NCI-H187 (cell line): ENCODE results near the gene TPM3.
"Not testable (repeated sequence)": the region's sequence is repeated elsewhere in the genome, so short reads cannot be mapped to it uniquely, and the experiment has no call there.

Experiments
- DNase-seq, 2 experiments: peaks; one replicate each; lab custom pipeline; 2025; lab: John Stamatoyannopoulos, UW

Gene TPM3

DNA sequence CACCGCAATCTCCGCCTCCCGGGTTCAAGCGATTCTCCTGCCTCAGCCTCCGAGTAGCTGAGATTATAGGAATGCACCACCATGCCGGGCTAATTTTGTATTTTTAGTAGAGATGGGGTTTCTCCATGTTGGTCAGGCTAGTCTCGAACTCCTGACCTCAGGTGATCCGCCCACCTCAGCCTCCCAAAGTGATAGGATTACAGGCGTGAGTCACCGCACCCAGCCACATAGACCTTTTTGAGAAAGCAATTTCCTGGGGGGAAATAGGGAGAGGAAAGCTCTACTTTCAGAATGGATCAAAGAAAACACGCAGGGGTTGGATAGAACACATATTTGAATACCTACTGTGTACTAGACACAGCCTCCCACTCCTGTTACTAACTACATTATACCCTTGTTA lies 13.9 kb upstream of the TPM3 start:
- DNase-seq, result not testable (repeated sequence)

DNA sequence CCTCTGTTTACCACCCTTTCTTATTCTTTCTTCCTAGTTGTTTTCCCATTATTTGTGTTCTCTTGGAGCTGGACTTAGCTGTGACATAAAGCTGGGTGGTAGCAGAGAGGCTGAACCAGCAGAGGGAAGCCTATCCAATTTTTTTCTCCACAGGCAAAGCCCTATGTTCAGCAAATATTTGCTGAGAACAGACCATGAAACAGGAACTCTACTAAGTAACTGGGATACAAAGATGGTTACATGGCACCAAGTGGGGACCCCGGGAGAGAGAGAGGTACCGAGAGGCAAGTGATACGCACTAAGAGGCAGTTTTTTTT lies 7.6 kb upstream of the TPM3 start:
- no peak for DNase-seq

DNA sequence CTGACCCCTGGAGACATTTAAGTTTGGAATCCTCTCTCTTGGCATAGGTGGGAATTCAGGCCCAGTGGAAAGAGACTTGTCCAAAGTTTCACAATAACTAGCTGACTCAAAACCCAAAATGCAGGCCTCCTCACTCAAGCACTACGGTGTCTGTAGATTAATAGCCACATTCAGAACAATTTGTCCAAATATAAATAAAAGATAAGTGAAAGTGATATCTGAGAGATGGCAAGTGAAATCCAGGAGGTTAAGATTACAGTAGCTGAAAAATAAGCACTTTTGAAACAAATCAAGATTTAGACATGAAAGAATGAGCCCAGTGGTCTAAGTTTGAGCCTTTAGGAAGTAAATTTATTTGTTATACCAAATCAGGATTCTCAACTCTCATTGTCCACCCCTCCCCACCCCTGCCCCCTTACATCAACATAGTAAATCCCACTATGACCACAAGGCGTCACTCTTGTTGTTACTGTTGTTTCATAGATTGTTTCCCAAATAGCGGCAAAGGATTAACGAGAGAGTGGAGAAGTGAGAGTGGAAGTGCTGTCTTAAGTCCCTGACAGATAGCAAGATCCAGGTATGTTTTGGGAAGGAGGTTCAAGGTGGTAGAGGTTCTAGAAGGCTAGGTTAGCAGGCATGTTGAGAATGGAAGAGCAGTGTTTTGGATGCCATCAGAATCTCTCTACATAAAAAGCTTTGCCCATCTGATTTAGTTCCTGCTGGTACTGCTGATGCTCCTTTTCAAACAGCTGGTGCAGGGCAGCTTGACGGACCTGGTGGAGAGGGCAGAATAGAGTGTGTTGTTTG lies 7.1 kb upstream of the TPM3 start:
- peak in 1 of 2 experiments; percentile 14 for DNase-seq

DNA sequence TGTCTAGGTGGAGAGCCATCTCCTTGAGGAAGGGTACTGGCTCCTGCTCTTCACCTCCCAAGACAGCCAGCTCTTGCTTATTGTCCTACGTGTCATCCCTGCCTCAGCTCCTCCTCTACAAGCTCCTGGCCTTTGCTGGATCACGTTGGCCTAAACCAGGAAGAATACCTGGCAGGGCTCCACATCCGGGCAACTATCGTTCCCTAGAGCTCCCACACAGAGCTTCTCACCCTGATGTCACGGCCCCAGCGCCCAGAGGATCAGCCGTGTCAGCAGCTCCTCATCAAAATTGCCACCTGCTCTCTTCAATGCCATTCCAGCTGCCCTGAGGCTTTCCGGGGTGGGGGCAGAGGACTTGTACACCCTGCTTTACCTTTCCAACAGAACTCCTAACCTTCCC lies 1.9 kb upstream of the TPM3 start:
- no peak for DNase-seq

DNA sequence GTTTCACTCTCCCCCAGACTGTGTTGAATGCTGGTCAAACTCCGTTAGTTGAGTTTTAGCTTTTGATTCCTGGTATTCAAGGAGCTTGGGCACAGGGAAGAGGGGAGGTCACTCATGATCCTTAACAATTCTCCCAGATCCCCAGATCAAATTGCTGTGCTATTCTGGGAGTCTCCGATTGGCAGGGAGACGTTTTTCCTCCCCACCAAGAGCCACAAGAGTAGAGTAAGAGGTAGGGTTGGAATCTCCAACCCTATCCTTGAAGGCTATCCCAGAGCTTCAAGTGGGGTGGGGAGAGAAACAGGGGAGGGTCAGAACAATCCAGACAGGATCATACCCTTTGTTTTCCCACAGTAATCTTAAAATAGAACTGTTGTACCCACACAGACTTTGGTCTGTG lies 576 bp upstream of the TPM3 start:
- DNase-seq, result no peak

DNA sequence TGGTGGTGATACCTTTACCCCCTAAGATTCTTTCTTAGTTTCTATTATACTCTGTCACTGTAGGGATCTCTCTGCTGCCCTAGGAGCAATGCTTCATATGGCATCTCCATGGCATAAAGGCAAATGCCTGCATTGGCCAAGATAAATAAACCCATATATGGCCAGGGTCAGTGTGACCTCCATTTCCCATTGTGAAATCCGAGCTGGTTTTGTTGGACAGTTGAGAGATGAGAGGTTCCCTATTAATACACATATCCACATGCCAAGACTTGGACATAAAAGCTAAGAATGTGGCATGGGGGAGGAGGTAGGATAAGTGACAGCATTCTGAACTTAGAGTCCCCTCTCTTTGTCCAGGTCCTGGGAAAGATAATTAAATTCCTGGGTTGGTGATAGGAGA lies 1.4 kb downstream of the TPM3 start:
- DNase-seq, result no peak

DNA sequence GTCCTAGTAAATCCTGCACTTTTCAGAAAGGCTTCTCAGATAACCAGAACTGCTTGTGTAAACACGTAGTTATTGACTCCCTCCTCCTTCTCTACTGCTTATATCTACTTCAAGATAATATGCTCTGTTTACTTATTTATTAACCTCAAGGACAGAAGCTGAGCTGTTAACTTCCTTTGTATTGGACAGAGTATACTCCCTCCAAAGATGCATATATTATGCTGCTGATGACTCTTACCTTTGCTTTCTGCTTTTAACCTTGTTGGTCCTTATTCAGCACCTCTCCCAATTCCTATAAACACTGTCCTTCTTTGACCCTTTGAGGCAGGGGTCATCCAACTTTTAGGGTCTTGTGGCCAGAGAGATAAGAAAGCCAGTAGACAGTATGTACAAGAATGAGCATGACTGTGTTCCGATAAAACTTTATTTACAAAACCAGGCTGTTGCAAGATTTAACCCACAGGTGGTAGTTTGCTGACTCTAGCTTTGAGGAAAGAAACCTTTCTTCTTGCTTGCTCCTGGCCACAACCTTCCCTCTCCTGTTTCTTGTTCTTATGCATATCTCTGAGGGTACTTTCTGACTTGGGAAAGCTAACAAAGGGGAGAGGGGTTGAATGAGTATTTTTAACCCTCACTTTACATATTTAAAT lies 4.9 kb downstream of the TPM3 start:
- no peak for DNase-seq

DNA sequence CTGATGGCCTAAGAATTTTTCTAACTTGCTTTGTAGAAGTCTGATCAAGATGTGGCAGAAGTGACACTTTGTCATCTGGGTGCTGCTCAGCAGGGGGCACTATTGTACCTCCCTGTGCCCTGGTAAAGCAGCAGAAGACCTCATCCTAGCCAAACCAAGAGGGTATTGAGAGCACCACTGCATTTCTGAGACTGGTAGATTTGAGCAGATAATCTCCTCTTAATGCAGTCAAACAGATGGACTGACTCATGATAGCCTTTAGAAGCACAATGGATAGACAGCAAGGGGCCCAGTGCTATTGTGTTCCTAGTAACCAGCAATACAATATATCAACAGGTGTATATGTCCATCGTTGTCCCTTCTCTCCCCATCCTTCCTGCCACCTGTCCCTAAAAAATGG lies 5.7 kb downstream of the TPM3 start:
- DNase-seq, result peak in 1 of 2 experiments; percentile 47

DNA sequence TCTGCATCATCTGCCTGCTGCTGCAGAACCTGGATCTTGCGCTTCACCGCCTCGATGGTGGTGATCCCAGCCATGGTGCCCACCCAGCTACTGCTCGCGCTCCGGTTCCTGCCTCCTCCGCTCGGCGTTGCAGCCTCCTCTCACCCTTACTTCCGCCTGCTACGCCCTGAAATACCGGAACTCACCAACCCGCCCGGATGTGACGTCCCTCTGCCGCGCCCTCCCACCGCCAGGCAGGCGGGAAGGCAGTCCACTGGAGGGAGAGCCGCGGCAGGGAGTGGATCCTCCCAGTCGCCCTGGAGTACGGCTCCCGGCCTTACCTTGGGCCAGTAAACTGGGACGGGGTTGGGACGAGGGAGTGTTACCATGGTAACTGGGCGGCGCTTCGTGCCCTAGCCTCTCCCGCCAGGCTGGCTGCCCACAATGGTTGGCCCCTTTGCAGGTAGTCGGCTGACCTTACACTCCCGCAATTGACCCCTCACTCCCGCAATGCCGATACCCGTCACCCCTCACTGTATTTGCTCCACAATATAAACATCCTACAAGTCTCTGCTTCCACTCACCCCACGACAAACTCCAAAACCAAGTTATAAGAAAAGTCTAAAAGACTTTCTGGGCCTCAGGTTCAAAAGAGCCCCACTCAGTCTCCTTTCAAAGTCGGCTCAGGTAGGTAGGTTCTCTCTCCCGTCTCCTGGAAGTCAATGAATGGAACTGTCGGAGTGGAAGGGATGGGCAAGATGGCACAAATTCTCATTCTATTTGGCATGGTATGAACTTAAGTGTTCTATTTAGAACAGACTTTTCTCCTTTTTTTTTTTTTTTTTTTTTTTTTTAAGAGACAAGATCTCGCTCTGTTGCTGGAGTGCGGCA lies 8.6 kb downstream of the TPM3 start:
- DNase-seq, result peak; percentile 99

DNA sequence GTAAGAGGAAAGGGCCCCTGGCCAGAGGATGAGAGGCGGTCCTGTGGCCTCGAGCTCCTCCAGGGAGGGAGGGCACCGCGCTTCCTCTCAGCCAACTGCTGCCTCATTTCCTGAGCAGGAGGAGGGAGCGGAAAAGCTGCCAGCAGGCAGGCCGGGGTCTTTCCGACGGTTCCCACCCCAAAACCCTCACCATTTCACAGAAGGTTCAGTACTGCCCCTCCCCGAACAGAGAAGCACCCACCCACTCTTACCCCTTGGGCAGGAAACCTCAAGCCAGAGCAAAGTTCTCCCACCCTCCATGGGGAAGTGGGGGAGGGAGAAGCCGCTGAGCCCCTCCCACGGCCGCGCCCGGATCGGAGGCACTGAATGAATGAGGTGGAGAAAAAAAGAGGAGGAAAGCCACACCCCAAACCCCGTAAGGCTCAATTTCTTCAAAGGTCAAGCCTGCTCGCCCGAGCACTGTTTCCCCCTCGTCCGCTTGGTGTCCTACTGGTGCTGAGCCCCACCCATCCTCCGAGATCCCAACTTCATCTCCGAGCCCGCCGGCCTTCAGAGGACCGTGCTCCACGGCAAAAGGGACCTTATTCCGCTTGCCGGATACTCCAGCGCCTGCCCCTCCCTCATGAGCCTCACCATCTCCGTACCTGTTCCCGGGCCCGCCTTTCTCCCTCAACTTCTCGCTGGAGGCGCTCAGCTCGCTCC lies 9.4 kb downstream of the TPM3 start:
- DNase-seq, result peak in 1 of 2 experiments; percentile 36

DNA sequence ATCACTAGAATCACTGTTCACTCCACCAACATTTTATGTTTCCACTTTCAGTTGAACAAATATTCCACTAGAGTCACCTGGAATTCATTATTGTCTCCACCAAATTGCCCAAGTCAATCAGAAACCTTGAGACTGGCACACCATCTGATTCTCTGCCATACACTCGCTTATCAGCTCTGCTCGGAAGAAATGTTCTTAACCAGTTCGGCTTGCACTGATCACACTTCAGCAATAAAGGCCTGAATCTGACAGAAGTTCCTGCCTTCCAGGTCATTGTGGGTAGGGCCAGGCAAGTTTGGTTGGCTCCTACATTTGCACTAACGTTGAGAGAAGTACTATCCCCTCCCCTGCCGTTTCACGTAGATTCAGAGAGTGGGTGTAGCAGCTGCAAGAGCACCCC lies 10.0 kb downstream of the TPM3 start:
- DNase-seq, result no peak

DNA sequence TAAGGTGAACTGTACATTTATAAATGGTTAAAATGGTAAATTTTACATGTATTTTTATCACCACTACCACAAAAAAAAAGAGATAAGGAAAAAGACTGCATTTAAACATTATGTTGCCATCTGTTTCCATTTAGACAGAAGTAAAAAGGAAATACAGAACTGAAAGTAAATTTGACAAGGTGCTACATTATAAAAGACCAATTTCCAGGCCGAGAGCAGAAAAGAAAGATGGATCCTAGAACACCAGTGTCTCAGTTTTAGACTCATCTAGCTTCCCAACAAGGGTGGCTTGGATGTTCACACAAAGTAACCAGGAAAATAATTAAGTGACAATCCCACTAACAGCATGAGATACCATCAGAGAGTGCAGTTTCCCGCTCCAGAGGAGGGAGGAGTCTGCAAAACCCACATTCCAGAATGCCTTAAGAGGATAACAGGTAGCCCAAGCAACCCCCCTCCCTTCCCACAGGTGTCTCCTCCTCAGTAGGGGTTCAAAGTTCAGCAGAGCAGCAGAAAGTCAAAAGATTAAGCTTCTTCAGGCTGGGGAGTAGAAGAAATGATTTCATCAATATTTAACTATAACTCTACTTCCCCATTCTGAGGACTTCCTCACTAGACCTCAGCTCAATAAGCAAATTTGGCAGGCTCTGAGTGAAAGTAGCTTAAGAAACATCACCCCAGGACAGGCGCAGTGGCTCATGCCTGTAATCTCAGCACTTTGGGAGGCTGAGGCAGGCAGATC lies 11.8 kb downstream of the TPM3 start:
- no peak for DNase-seq

DNA sequence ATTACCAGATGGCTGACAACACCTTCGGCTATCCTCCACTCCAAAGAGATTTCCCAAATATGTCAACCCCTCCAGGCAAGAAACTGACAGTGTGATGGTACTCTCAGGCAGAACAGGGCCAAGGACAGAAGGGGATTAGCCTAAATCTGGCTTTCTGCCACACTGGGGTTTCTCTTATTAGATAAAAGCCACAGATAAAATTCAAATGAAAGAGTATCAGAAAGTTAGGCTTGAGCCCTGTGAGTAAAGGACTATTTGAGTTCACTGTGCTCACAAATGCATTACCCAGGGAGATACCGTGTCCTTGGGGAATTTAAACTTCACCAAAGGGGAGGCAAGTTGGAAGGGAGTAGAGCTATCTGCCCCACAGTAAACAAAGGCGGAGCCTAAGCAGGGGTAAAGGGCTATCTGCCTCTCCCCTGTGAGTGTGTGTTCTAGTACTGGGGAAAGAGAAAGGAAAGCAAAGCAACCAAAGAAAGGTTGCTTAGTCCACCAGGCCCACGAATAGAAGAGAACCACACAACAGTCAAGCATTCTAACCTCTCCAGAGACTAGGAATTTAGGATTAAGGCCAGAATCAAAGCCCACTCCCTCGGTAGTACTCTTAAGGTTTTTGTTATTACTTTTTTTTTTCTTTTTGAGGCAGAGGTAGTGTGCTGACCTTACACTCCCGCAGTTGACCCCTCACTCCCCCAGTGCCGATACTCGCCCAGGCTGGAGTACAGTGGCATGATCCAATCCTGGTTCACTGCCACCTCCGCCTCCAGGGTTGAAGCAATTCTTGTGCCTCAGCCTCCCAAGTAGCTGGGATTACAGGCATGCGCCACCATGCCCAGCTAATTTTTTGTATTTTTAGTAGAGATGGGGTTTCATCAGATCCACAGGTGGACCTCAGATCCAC lies 12.7 kb downstream of the TPM3 start:
- DNase-seq, result no peak

DNA sequence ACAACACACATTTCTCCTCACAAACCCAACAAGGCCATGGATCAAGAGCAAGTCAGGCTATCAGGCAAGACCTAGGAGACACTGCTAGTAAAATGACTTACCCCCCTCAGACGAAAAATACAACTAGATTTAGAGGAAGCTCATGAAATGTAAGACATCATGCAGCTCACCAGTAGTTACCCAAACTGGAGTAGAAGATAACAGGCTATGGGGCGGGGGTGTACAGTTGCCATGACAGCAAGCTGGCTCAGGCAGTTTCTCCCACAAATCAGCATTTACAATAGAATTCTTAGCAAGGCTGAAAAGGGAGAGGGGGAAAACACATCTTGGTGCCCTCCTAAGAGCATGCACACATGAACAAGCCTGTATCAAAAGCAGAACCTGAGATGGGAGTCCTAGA lies 13.9 kb downstream of the TPM3 start:
- DNase-seq, result no peak

DNA sequence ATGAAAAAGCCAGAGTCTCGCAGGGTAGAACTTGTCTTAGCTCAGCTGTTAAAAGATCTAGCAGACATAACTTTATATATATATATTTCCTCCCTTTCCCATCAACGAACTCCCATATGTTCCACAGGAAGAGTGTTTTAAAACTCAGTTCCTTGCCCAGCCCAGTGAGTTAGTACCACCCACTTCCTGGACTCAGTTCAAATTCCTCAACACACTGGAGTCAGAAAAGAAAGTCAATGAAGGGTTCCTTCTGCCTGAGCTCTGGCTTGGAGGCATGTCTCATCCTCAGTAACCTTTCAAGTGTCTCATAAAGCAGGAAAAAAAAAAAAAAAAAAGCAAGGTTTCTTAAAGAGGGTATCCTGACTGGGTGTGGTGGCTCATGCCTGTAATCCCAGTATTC lies 15.6 kb downstream of the TPM3 start:
- no peak for DNase-seq

DNA sequence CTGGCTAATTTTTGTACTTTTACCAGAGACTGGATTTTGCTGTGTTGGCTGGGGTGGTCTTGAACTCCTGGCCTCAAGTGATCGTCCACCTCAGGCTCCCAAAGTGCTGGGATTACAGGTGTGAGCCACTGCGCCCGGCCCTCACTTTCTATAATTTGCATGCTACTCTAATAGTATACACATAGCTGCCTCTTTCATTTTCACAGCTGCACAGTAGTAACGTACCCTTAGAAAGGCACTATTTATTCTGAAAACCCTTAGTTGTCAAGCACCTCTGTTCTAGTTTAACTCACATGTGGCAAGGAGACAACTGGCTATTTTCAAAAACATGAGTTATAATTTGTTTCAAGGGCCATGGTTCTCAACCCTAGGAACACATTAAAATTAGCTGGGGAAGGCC lies 17.2 kb downstream of the TPM3 start:
- DNase-seq, result no peak

DNA sequence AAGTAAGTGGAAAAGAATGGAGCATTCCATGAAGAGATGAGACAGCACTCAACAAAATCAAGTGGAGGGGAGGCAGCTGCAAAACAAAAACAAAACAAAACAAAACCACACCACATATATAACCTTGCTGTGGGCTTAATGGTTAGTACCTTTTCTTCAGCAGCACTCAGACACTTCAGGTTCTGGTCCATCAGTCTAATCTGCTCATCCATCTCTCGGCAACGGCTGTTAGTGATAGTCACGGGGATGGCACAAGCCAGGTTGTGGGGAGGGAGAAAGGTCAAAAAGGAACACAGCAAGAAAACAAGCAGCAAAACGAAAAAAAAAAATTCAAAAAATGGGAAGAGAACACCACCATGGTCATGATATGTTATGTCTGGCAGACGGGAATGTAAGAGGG lies 20.0 kb downstream of the TPM3 start:
- no peak for DNase-seq

DNA sequence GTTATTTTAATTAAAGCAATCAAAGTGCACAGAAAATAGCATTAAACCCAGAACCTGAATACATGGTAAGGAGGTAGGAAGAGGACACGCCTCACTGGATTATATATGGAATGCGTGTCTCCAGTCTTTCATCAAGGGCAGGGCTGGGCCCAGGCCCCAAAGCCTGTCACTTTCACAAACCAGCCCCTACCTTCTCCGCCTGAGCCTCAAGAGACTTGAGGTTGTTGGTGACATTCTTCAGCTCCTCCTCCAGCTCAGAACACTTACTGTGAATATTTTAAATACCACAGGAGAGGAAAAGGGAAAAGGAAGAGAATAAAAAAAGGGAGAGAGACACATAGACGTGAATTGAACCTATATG lies 20.7 kb downstream of the TPM3 start:
- DNase-seq, result no peak

DNA sequence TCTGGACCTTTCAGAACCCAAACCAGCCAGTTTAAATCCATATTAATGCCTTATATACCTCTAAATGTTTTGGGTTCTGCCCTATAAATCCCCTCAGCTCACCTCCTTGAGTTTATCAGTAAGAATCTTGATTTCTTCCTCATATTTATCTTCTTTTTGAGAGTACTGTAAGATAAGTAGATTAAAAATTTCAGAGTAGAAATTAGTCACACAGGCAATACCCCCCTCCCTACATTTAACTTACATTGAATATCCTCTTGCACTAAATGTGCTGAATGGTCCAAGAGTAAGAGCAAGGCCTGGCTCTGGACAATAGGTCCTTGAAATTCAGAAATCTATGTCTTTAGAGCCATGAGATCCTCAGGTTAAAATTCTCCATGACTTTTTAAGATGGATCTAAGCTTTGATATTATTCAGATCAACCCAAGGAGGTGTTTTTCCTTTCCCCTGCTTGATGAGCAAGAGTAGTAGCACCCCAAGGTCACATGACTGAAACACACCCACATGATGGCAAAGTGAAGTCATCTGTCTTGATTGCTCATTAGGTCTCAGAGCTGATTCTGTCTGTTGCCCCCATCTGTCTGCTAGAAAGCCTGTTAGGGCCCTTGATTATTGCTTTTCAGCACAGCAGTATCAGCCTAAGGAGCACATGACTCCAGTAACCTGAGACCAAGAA lies 21.2 kb downstream of the TPM3 start:
- no peak for DNase-seq

DNA sequence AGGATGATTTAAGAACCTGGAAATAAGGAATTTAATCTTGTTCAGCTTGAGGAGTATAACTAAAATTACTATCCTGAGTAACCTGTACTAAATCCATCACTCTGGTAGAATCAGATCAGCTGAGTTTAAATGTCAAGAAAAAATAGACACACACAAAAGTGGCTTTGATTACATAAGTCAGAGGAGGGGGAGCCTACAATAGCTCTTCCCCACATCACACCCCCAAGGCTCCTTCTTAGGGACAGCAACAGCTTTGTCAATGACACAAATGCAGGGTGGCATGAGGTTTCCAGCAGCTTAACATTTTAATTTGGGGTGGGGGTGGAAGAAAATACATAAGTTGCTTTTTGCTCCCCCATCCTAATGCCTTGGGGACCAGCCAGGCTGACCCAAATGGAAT lies 24.4 kb downstream of the TPM3 start:
- DNase-seq, result no peak
